OCI-LY1 (cell line): ENCODE measurements around the gene PYGB.
"Not testable (repeated sequence)": the region's sequence is repeated elsewhere in the genome, so short reads cannot be mapped to it uniquely, and the experiment has no call there.

Source experiments
- EZH2 ChIP-seq: fragments of 200-600 bp; sonication (generic), shearing (Covaris generic); IDR thresholded peaks from 2 replicates; pipeline ENCODE4 v1.8.0; 2017; ENCODE audit warnings: borderline replicate concordance, mixed run types, mild to moderate bottlenecking, antibody characterized with exemption, low read length, moderate library complexity, mixed read lengths
- TF ChIP-seq, protein P1 (sequence below): fragments of 200-600 bp; sonication (generic), shearing (Covaris generic); IDR thresholded peaks from 2 replicates; pipeline ENCODE4 v1.5.1; 2017; ENCODE audit warnings: mild to moderate bottlenecking, antibody characterized with exemption, low read length, moderate library complexity, mixed read lengths

- TF ChIP-seq EZH2, result not testable (repeated sequence)
- TF ChIP-seq, protein P1, sequence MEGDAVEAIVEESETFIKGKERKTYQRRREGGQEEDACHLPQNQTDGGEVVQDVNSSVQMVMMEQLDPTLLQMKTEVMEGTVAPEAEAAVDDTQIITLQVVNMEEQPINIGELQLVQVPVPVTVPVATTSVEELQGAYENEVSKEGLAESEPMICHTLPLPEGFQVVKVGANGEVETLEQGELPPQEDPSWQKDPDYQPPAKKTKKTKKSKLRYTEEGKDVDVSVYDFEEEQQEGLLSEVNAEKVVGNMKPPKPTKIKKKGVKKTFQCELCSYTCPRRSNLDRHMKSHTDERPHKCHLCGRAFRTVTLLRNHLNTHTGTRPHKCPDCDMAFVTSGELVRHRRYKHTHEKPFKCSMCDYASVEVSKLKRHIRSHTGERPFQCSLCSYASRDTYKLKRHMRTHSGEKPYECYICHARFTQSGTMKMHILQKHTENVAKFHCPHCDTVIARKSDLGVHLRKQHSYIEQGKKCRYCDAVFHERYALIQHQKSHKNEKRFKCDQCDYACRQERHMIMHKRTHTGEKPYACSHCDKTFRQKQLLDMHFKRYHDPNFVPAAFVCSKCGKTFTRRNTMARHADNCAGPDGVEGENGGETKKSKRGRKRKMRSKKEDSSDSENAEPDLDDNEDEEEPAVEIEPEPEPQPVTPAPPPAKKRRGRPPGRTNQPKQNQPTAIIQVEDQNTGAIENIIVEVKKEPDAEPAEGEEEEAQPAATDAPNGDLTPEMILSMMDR, result not testable (repeated sequence)
Measured at GRCh38 chr20:25241659-25241955, 6.3 kb upstream of the PYGB start.
